MCF 10A (cell line): ENCODE measurements around the gene MEIS3. TPM values are rescaled to one million over a fixed set of nuclear protein-coding genes. Genes with fewer than 3 reads are reported as not detected.
"Not testable (repeated sequence)": the region's sequence is repeated elsewhere in the genome, so short reads cannot be mapped to it uniquely, and the experiment has no call there.

ENCODE experiments used
- BruUV-seq: library from RNA; stranded (reverse); fragments of 400-500 nt; replicated peaks from 2 replicates; lab custom pipeline; 2021; lab: Mats Ljungman, UMichigan
- CTCF ChIA-PET: fragments of 300-600 bp; sonication (Branson Sonifier 250); formaldehyde crosslinking; extraction: SDS; loops from one replicate; lab custom pipeline; 2021; ENCODE audit warnings: antibody characterized with exemption, inconsistent platforms; lab: Yijun Ruan, JAX
- POLR2A ChIA-PET: fragments of 300-600, 350-650 bp; sonication (Branson Sonifier 250); formaldehyde crosslinking; extraction: SDS; loops from one replicate; lab custom pipeline; 2020; ENCODE audit warnings: antibody characterized with exemption, inconsistent platforms; lab: Yijun Ruan, JAX
- DNase-seq: peaks from one replicate; pipeline ENCODE4 v3.0.0-alpha.2; 2018; ENCODE audit not compliant: unreplicated experiment
- H3K27ac Mint-ChIP-seq: one replicate; pipeline ENCODE4 v1.8.0; 2022; ENCODE audit warnings: mild to moderate bottlenecking, low read depth, mixed read lengths; ENCODE audit not compliant: unreplicated experiment
- H3K27me3 Mint-ChIP-seq: one replicate; pipeline ENCODE4 v1.8.0; 2022; ENCODE audit warnings: mixed read lengths; ENCODE audit not compliant: insufficient read depth, unreplicated experiment
- H3K36me3 Mint-ChIP-seq: one replicate; pipeline ENCODE4 v1.8.0; 2022; ENCODE audit warnings: mild to moderate bottlenecking, moderate library complexity, mixed read lengths; ENCODE audit not compliant: insufficient read depth, unreplicated experiment
- H3K4me1 Mint-ChIP-seq: one replicate; pipeline ENCODE4 v1.8.0; 2022; ENCODE audit warnings: mixed read lengths; ENCODE audit not compliant: insufficient read depth, unreplicated experiment
- H3K4me3 Mint-ChIP-seq: one replicate; pipeline ENCODE4 v1.8.0; 2022; ENCODE audit warnings: mild to moderate bottlenecking, moderate library complexity, mixed read lengths; ENCODE audit not compliant: unreplicated experiment
- H3K9me3 Mint-ChIP-seq: one replicate; pipeline ENCODE4 v1.8.0; 2022; ENCODE audit warnings: mixed read lengths; ENCODE audit not compliant: unreplicated experiment
- CTCF ChIP-seq: fragments of 200-600 bp; IDR thresholded peaks from one replicate; pipeline ENCODE4 v1.8.0; 2022; ENCODE audit warnings: antibody characterized with exemption, mild to moderate bottlenecking; ENCODE audit not compliant: unreplicated experiment
- intact Hi-C: fragments of 100-400 bp; cut with micrococcal nuclease; formaldehyde crosslinking; loops from 2 replicates; pipeline ENCODE4 v1.14.1; 2022
- total RNA-seq: library from RNA; stranded (reverse); gene quantifications from 2 replicates; pipeline ENCODE4 v1.2.3, GENCODE V29; 2022

The MEIS3 gene
- total RNA-seq, 1 experiment from 2014 or later = 6.6 TPM

GRCh38 chr19:47413941-47414340 is 5.4 kb downstream of the MEIS3 start:
- POLR2A ChIA-PET = no interaction called here
- CTCF ChIA-PET = interaction anchor here (0.9 to 1.0 kb wide), 2 partner anchors 12 to 22 kb away, joined by 3 read pairs; no protein-coding TSS in a partner anchor
- Mint-ChIP-seq H3K4me3 (no peak overlapping the region), H3K36me3 (no peaks in the 10 kb centered on the region), H3K27ac (no peak overlapping the region), H3K27me3 (peaks cover 37% of the 10 kb centered on the region), H3K4me1 (peaks cover 25% of the 10 kb centered on the region), H3K9me3 (no peaks in the 10 kb centered on the region)
- no TSS peak for BruUV-seq
- DNase-seq = no peak
- intact Hi-C loops = no loop called here
- TF ChIP-seq CTCF = no peak

GRCh38 chr19:47411696-47412095 is 7.6 kb downstream of the MEIS3 start:
- H3K27ac Mint-ChIP-seq, BruUV-seq, DNase-seq, POLR2A ChIA-PET, H3K4me1 Mint-ChIP-seq, H3K4me3 Mint-ChIP-seq, H3K36me3 Mint-ChIP-seq, intact Hi-C loops, H3K9me3 Mint-ChIP-seq: not testable (repeated sequence)
- peaks cover 29% of the 10 kb centered on the region for H3K27me3 Mint-ChIP-seq
- CTCF ChIA-PET = interaction anchor here (0.7 to 1.1 kb wide), 2 partner anchors 20 to 24 kb away, joined by 3 to 4 read pairs; no protein-coding TSS in a partner anchor

- no peak for DNase-seq
- Mint-ChIP-seq H3K9me3 (no peaks in the 10 kb centered on the region), H3K27me3 (peaks cover 28% of the 10 kb centered on the region), H3K4me3 (no peak overlapping the region), H3K4me1 (peaks cover 5% of the 10 kb centered on the region), H3K36me3 (no peaks in the 10 kb centered on the region), H3K27ac (no peak overlapping the region)
- CTCF ChIA-PET = interaction anchor here (0.6 to 1.1 kb wide), 2 partner anchors 18 to 20 kb away, joined by 3 to 4 read pairs; no protein-coding TSS in a partner anchor
- intact Hi-C loops = no loop called here
- BruUV-seq = no TSS peak
- no peak for TF ChIP-seq CTCF
- POLR2A ChIA-PET = no interaction called here
Observed at GRCh38 chr19:47411101-47411500, 8.2 kb downstream of the MEIS3 start.

GRCh38 chr19:47408156-47408938 is 11.0 kb downstream of the MEIS3 start:
- H3K27ac Mint-ChIP-seq = no peak overlapping the region
- no peaks in the 10 kb centered on the region for H3K36me3 Mint-ChIP-seq
- peaks cover 43% of the 10 kb centered on the region for H3K27me3 Mint-ChIP-seq
- BruUV-seq = no TSS peak
- CTCF ChIA-PET = no interaction called here
- POLR2A ChIA-PET = no interaction called here
- H3K9me3 Mint-ChIP-seq = no peaks in the 10 kb centered on the region
- H3K4me1 Mint-ChIP-seq = no peaks in the 10 kb centered on the region
- intact Hi-C loops = no loop called here
- TF ChIP-seq CTCF = no peak
- DNase-seq = no peak
- no peak overlapping the region for H3K4me3 Mint-ChIP-seq
